RWPE1 (cell line): ENCODE results near the gene PTCH2.
"Not testable (repeated sequence)": the region's sequence is repeated elsewhere in the genome, so short reads cannot be mapped to it uniquely, and the experiment has no call there.

Source experiments
- CTCF ChIA-PET: fragments of 350-600 bp; sonication (Branson Sonifier 250); formaldehyde crosslinking; extraction: SDS; loops from one replicate; lab custom pipeline; 2021; lab: Yijun Ruan, JAX
- POLR2A ChIA-PET: fragments of 400-600 bp; formaldehyde crosslinking; extraction: SDS; loops from one replicate; lab custom pipeline; 2020; ENCODE audit warnings: antibody characterized with exemption; ENCODE audit not compliant: low non-redundant PET; lab: Yijun Ruan, JAX
- DNase-seq: peaks from one replicate; pipeline ENCODE4 v3.0.0; 2012; ENCODE audit warnings: low spot score
- H3K27ac ChIP-seq: fragments of 450-650 bp; 2 replicates; pipeline ENCODE4 v1.5.1; 2017
- TF ChIP-seq, protein P1 (sequence below): fragments of 450-650 bp; conservative IDR thresholded peaks from 2 replicates; pipeline ENCODE4 v1.5.1; 2017; ENCODE audit warnings: low read depth, mild to moderate bottlenecking

The PTCH2 gene

DNA sequence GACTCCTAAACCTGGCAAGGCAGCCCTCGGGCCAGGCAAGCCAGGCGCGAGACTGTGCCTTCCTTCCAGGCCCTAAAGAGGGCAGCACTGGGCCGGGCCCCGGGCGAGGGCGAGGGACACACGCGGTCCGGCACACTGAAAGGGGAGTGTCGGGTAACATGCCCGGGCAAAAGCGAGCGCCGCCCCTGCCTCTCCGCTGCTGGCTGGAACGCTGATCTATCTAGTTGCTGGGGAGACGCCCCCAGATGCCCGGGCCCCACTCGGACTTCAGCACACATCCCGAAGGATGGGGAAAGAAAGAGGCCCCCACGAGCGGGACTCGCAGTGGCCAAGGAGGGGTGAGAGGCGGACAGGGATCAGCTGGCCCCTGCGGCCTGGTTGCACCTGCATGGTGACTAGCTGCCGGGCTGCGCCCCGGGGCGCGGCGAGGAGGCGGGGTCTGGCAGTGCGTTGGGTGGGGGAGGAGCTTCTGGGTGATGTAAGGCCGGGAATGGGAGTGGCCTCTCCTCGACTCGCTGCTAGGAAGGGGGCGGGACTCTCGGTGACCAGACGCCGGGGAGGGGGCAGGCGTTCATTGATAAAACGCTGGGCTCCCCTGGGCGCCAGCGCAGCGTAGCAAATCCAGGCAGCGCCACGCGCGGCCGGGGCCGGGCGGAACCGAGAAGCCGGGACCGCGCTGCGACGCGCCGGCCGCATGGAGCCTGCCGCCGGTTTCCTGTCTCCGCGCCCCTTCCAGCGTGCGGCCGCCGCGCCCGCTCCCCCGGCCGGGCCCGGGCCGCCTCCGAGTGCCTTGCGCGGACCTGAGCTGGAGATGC, 43.1 kb downstream of the PTCH2 start, which contains the start of gene PLK3:
PLK3 (plus strand) TSS at position 608 of the 815 bp plus-strand sequence; CDS start at position 695, 87 bp downstream.
- DNase-seq, result peak; percentile 93
- ChIA-PET CTCF (interaction anchor here (0.7 to 0.9 kb wide), 3 partner anchors 16 to 418 kb away, joined by 3 to 7 read pairs (median 3); no protein-coding TSS in a partner anchor), POLR2A (interaction anchor here (0.6 to 1.5 kb wide), 8 partner anchors 9 to 748 kb away, joined by 3 to 8 read pairs (median 4); partner anchors contain the start of gene RPS8)
- TF ChIP-seq, protein P1, sequence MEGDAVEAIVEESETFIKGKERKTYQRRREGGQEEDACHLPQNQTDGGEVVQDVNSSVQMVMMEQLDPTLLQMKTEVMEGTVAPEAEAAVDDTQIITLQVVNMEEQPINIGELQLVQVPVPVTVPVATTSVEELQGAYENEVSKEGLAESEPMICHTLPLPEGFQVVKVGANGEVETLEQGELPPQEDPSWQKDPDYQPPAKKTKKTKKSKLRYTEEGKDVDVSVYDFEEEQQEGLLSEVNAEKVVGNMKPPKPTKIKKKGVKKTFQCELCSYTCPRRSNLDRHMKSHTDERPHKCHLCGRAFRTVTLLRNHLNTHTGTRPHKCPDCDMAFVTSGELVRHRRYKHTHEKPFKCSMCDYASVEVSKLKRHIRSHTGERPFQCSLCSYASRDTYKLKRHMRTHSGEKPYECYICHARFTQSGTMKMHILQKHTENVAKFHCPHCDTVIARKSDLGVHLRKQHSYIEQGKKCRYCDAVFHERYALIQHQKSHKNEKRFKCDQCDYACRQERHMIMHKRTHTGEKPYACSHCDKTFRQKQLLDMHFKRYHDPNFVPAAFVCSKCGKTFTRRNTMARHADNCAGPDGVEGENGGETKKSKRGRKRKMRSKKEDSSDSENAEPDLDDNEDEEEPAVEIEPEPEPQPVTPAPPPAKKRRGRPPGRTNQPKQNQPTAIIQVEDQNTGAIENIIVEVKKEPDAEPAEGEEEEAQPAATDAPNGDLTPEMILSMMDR, result peak; percentile 96
- peak within 1 kb of the TSS; percentile 99 for H3K27ac ChIP-seq

DNA sequence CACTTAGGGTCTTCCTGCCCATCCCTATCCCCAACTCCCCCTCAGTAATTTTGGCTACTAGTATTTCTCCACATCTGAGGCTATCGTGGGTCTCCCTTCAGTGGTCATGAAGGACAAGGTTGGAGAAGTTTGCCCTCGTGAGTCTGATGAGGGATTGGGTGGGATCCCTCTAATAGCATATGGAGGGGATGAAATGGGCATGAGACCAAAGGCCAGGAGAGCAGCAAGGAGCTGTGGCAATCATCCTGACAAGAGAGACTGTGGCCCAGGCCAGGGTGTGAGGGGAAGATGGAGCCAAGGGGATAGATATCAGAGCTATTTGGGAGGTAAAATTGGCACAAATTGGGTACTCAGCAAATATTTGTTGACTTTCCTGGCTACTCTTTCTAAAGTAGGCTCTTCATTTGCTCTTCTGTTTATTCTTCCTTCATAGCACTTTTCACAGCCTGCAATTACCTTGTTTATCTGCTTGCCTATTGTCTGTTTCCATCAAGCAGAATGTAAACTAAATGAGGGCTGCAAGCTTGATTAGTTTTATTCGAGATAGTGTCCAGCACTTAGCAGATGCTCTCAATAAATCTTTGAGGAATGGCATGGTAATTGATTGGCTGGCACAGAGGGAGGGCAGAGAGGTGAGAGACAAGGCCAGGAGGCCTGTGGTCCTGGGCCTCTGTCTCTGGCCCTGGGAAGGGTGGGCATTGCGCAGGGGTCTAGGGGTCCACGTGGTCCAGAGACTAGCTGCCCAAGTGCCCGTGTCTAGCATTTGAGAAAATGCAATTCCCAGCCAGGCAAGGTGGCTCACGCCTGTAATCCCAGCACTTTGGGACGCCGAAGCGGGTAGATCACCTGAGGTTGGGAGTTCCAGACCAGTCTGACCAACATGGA, 44.3 kb downstream of the PTCH2 start:
- H3K27ac ChIP-seq, result peak overlapping the region; percentile 99
- TF ChIP-seq, protein P1, result no peak
- DNase-seq, result no peak
- ChIA-PET POLR2A (interaction anchor here (0.7 kb wide), 1 partner anchor 37 kb away, joined by 4 read pairs; no protein-coding TSS in a partner anchor), CTCF (interaction anchor here (0.6 to 0.7 kb wide), 3 partner anchors 52 to 355 kb away, joined by 3 to 9 read pairs (median 4); no protein-coding TSS in a partner anchor)

DNA sequence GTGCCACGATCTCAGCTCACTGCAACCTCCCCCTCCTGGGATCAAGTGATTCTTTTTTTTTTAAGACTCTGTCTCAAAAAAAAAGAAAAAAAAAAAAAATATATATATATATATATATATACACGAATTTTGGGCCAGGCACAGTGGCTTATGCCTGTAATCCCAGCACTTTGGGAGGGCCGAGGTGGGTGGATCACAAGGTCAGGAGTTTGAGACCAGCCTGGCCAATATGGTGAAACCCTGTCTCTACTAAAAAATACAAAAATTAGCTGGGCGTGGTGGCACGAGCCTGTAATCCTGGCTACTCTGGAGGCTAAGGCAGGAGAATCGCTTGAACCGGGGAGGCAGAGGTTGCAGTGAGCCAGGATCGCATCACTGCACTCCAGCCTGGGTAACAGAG, 45.2 kb downstream of the PTCH2 start:
- DNase-seq, POLR2A ChIA-PET, CTCF ChIA-PET: not testable (repeated sequence)
- peak overlapping the region; percentile 99 for H3K27ac ChIP-seq

DNA sequence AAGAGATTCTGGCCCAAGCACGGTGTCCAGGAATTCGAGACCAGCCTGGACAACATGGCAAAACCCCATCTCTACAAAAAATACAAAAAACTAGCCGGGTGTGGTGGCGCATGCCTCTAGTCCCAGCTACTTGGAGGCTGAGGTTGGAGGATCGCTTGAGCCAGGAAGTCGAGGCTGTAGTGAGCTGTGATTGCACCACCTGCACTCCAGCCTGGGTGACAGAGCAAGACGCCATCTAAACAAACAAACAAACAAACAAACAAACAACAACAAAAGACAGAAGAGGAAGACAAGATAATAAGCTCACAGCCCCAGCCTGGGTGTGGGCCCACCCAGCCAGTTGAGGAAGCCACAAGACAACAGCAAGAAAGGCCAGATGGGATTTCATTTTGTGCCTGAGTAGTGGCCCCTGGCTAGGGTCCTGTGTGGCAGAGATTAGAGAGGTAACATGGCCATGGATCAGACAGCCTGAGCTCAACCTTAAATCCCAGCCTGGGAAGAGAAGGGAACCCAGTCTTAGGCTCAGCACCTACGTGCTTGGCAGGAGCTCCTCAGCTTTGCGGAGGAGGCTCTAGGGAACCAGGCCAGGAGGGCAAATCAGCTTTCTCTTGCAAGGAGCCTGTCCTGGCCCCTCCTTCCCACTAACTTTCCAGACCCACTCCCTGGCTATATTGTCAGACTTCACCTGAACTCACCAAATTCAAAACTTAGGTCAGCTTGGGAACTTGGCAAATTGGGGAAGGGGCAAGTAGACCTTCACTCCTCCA, 50.1 kb downstream of the PTCH2 start:
- TF ChIP-seq, protein P1, result no peak
- peak overlapping the region; percentile 61 for H3K27ac ChIP-seq
- DNase-seq, result no peak
- ChIA-PET CTCF (interaction anchor here (0.7 to 1.5 kb wide), 3 partner anchors 9 to 219 kb away, joined by 3 to 6 read pairs (median 3); no protein-coding TSS in a partner anchor), POLR2A (interaction anchor here (0.5 to 1.5 kb wide), 2 partner anchors 18 to 1816 kb away, joined by 3 to 4 read pairs; partner anchors contain the start of gene RPS8)

DNA sequence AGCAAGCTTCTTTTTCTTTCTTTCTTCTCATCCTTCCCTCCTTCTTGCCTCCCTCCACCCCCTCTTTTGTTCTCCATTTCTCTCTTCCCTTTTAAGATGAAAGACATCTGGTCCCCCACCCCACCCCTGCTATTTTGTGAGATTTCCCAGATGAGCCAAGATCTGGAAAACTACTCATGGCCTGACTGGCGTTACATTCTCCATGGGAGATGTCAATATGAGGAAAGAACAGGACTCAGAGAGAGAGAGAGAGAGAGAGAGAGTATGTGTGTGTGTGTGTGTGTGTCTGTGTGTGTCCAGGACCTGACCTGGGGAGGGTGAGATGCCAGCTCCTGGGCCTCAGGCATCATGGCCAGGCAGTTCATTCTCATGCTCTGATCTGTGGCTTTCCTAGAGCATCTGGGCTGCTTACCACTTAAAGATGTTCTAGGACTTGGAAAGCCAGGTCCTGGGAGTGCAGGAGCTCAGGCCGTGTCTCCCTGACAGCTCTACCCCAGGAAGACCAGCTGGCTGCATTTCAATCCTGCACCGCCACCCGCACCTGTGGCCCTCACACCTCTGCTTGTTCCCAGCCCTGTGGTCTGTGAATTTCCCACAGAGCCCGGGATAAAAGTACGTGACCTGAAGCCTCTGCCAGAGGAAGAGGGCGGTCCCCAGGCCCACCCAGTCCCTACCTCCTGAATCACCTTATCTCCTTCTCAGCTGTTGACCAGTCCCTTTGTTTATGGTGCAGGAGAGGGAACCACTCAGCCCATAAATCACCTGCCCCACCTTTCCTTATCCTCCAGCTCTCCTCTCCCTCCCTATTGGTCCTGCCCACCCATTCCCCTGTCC, 51.9 kb downstream of the PTCH2 start:
- TF ChIP-seq, protein P1, result no peak
- CTCF ChIA-PET, result no interaction called here
- POLR2A ChIA-PET, result no interaction called here
- no peak overlapping the region for H3K27ac ChIP-seq
- DNase-seq, result no peak
